HG02852 (cell line): ENCODE results near the gene TRAPPC2L.
"Not testable (repeated sequence)": the region's sequence is repeated elsewhere in the genome, so short reads cannot be mapped to it uniquely, and the experiment has no call there.

Experiments used
- ATAC-seq: cut with Tn5 transposase; IDR thresholded peaks from one replicate; pipeline ENCODE4 v1.9.1; 2021; ENCODE audit warnings: mild to moderate bottlenecking, moderate library complexity; ENCODE audit not compliant: unreplicated experiment

The TRAPPC2L gene

GRCh38 chr16:88888057-88888456, 31.1 kb downstream of the TRAPPC2L start:
- no peak for ATAC-seq

DNA sequence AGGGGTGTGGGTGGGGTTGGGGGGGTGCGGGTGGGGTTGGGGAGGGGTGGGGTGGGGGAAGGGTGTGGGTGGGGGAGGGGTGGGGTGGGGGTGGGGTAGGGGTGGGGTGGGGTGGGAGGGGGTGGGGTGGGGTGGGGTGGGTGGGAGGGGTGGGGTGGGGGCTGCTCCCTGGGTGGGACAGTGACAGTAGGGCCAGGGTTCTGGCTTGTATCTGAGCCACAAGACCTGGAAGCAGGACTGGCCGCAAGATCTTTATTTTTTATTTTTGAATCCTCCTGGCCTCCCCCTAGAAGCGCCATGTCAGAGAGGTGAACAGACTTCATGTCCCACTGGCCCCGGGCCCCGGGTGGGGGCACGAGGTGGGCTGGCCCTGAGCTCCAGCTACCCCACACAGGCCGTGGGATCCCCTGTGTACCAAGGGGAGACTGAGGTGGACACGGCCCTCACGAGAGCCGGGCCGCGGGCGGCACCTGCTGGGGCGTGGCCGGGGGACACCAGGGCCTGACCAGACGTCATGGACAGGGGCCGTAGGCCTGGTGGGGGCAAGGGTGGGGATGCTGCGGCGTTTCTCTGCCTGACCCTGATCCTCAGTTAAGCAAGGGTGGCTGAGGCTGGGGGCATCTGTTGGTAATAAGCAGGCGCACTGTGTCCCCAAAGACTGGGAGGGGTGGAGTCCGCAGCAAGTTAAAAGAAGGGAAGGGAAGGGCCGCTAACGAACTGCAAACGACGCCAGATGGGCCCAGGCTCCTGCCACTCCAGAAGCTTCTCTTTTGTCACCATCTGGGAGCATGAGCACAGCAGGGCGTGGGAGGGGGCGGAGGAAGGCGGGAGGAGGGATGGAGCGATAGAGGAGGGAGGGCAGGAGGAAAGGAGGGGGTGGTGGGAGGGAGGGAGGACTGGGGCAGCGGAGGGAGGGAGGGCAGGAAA, 31.8 kb downstream of the TRAPPC2L start:
- ATAC-seq = no peak

DNA sequence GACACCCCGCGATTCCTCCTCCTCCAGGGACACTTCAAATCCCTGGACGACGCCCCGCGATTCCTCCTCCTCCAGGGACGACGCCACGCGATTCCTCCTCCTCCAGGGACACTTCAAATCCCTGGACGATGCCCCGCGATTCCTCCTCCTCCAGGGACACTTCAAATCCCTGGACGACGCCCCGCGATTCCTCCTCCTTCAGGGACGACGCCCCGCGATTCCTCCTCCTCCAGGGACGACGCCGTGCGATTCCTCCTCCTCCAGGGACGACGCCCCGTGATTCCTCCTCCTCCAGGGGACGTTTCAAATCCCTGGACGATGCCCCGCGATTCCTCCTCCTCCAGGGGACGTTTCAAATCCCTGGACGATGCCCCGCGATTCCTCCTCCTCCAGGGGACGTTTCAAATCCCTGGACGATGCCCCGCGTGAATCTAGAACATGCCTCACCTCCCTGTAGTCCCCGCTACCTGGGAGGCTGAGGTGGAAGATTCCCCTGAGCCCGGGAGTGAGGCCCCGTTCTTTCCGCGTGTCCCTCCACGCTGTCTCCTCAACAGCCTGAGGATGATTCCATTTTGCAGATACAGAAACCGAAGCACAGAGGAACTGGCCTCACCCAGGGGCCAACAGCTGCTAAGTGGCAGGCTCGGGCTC, 32.9 kb downstream of the TRAPPC2L start:
- ATAC-seq = not testable (repeated sequence)

- ATAC-seq = no peak
Observed at GRCh38 chr16:88891083-88891482, 34.2 kb downstream of the TRAPPC2L start.

- no peak for ATAC-seq
Observed at GRCh38 chr16:88892065-88892464, 35.1 kb downstream of the TRAPPC2L start.

DNA sequence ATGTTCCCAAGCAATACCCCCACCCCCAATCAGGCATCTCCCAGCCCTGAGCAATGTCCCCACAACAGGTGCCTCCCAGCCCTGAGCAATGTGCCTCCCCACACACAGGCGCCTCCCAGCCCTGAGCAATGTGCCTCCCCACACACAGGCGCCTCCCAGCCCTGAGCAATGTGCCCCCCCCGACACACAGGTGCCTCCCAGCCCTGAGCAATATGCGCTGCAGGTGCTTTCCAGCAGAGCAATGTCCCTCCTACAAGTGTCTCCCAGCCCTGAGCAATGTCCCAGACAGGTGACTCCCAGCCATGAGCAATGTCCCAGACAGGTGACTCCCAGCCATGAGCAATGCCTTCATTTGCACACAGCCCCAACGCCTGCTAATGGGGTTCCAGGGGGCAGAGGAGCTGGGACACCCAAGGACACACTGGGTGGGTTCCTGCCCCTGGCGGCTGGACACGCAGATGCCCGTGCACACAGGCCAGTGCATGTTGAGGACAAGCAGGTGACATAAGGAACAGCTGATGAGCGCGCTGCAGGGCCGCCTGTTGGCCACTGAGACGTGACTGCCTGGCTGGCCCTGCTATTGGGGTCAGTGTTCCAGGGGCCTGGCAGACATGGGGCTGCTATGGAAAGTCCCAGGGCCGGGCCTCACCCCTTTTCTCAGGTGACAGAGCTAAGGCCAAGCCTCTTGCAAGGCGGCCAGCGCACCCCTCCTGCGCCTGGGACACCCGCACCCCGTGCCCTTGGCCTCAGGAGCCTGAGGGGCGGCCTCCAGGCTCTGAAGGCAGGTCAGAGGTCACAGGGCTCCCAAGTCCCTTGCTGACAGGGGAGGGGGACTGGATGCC, 36.4 kb downstream of the TRAPPC2L start:
- ATAC-seq = no peak

DNA sequence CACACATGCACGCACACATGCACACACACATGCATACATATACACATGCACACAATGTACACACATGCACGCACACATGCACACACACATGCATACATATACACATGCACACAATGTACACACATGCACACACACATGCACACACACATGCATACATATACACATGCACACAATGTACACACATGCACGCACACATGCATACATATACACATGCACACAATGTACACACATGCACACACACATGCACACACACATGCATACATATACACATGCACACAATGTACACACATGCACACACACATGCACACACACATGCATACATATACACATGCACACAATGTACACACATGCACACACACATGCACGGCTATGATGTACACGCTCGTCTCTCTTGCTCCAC, 37.3 kb downstream of the TRAPPC2L start:
- ATAC-seq = not testable (repeated sequence)

GRCh38 chr16:88894681-88895300, 37.9 kb downstream of the TRAPPC2L start:
- ATAC-seq = no peak

DNA sequence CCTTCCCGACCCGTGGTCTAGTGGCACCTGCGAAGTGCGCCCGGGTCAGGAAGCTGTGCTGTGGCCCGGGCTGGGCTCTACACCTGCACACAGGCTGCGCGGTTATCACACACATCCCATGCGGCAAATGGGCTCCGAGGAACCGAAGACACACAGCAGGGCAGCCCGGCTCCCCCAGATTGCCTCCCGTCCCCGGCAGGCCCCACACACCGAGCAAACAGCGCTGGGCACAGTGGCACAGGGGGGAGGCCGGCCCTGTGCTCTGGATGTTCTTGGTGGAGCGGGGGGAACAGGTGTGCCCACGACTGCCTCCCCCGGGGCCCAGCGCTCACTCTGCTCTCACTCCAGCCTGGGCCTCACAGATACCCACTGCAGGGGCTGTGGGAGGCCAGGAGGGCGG, 38.4 kb downstream of the TRAPPC2L start:
- ATAC-seq = no peak

- ATAC-seq = no peak
Observed at GRCh38 chr16:88896238-88897070, 39.5 kb downstream of the TRAPPC2L start.

DNA sequence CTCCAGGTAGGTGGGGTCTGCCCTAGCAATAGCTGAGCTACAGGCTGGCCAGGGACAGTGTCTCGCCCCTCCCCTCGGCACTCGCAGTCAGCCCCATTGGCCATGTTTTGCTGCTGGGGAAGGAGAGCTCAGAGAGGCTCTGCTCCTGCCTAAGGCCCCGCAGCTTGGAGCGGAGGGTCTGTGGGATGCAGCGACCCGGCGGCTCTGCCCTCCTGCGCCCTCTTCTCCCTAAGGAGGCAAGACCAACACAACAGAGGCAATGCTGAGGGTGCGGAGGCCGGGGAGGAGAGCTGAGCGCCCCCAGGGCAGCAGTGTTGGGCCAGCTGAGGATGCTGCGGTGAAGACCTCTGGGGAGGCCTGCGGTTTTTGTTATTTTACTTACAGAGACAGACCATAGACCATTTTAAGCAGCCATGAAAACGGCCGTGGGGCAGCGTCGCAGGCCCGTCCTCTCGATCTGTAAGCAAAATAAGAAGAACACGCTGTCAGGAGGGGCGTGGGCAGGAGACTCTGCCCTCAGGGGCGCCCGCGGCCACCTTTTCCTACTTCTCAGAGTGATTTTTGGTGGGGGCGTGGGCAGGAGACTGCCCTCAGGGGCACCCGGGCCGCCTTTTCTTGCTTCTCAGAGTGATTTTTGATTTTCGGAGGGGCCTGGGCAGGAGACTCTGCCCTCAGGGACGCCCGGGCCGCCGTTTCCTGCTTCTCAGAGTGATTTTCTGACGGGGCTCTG, 40.9 kb downstream of the TRAPPC2L start:
- ATAC-seq = no peak

DNA sequence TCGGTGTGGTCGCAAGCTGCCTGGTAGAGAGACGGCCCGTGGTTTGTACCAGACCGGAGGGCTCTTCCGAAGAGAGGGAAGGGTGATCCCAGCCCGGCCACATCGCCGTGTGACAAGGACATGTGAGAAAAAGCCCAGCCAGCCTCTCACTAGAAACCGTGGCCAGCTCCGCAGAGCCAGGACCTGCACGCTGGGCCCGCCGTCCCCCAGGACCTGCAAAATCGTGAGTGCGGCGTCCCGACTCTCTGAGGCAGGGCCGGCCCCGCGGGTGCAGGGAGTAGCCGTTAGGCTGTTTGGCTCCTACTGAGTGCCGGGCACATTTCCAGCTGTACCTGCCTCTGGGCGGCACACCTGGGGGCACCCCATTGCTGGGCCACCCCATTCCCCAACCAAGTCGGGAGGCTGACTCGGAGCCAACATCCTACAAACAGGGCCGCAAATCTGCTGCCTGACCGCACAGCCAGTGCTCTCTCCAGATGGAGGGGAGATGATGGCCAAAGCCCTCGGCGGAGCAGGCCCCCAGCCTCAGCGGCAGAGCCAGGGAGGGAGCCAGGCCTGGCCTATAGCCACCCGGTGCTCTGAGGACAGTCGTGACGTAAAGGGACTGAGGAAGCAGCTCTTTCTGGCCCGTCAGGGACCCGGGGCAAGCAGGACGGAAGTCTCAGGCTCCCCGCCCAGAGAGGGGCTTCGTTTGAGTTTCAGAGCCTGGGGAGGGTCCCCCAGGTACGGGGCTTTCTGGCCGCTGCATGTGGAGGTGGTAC, 43.2 kb downstream of the TRAPPC2L start:
- no peak for ATAC-seq

- ATAC-seq = no peak
Observed at GRCh38 chr16:88900662-88901052, 43.7 kb downstream of the TRAPPC2L start.

DNA sequence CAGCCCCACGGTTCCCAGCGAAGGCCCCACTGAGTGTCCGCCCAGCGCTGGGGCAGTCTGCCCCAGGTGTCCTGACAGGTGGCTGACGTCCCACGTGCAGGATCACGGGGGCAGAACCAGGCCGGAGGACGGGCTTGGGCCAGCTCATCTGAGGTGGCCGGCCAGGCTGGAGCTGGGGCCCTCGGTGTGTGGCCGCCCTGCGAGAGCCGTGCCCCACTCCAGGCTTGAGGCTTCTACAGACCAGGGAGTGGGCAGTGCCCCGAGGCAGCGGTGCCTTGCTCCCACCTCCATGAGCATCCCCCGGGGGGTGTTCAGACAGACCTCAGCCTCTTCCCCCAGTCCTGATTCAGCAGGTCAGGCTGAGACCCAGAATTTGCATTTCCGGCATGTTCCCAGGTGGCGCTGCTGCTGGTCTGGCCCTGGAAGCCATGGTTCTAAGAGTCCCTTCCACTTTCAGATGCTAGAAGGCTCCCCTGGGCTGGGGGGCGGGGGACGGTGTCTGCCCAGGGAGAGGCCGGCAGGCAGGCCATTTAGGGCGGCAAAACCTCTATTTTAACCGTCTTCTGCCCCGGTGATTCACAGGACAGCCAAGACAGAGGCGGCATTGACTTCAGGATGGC, 44.9 kb downstream of the TRAPPC2L start:
- ATAC-seq = no peak

DNA sequence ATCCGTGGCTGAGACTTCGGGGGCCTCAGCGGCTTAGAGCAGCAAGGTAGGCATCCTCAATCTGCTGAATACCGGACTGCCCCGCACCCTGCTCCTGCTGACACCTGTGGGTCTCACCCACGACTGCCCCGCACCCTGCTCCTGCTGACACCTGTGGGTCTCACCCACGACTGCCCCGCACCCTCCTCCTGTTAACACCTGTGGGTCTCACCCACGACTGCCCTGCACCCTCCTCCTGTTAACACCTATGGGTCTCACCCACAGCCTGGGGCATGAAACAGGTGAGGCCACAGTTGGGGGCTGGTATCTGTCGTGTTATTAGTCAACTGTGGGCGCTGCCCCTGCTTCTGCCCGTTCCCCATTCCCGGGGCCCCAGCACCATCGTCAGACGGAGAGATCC, 45.8 kb downstream of the TRAPPC2L start:
- ATAC-seq = no peak

GRCh38 chr16:88903267-88903666, 46.3 kb downstream of the TRAPPC2L start:
- ATAC-seq = no peak

GRCh38 chr16:88904676-88905365, 47.9 kb downstream of the TRAPPC2L start:
- ATAC-seq = no peak

DNA sequence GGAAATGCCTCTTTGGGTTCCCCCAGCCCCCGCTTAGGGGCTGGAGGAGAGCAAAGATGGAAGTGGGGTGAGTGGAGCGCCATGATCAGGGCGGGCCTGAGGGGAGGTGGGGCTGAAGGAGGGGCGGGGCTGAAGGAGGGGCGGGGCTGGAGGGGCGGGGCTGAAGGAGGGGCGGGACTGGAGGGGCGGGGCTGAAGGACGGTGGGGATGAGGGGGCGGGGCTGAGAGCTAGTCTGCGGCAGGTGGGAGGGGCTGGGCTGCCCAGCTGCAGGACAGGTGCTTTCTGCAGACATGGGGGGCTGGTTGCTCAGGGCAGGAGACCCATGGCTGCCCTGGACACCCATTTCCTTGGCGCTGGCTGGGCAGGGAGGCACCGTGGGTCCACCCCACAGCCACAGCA, 48.6 kb downstream of the TRAPPC2L start:
- ATAC-seq = no peak
